Activated naive CD4-positive, alpha-beta T cell (primary cell): Measurements from ENCODE around the gene CFAP61.
"Not testable (repeated sequence)": the region's sequence is repeated elsewhere in the genome, so short reads cannot be mapped to it uniquely, and the experiment has no call there.

Experiments used
- DNase-seq, 4 experiments: peaks; one replicate each; lab custom pipeline; 2025; lab: John Stamatoyannopoulos, UW

CFAP61 gene

GRCh38 chr20:20235681-20236080 lies 183.3 kb downstream of the CFAP61 start:
- DNase-seq: no peak

- no peak for DNase-seq
Measured at GRCh38 chr20:20237093-20237959, 185.0 kb downstream of the CFAP61 start.

GRCh38 chr20:20241976-20242375 lies 189.6 kb downstream of the CFAP61 start:
- DNase-seq: no peak

- not testable (repeated sequence) for DNase-seq
Measured at GRCh38 chr20:20244384-20244783, 192.1 kb downstream of the CFAP61 start.

- no peak for DNase-seq
Measured at GRCh38 chr20:20246996-20247633, 194.8 kb downstream of the CFAP61 start.

GRCh38 chr20:20248620-20249200 lies 196.4 kb downstream of the CFAP61 start:
- no peak for DNase-seq

- no peak for DNase-seq
Measured at GRCh38 chr20:20251317-20251716, 199.0 kb downstream of the CFAP61 start.

GRCh38 chr20:20251836-20252235 lies 199.5 kb downstream of the CFAP61 start:
- DNase-seq: no peak

- DNase-seq: no peak
Measured at GRCh38 chr20:20253039-20253743, 200.9 kb downstream of the CFAP61 start.

GRCh38 chr20:20253744-20254330 lies 201.5 kb downstream of the CFAP61 start:
- no peak for DNase-seq

GRCh38 chr20:20255099-20255498 lies 202.8 kb downstream of the CFAP61 start:
- DNase-seq: no peak

GRCh38 chr20:20259533-20259932 lies 207.2 kb downstream of the CFAP61 start:
- no peak for DNase-seq

- DNase-seq: no peak
Measured at GRCh38 chr20:20261159-20261558, 208.8 kb downstream of the CFAP61 start.

GRCh38 chr20:20265210-20265609 lies 212.9 kb downstream of the CFAP61 start:
- DNase-seq: no peak

GRCh38 chr20:20266552-20266951 lies 214.2 kb downstream of the CFAP61 start:
- DNase-seq: no peak

- no peak for DNase-seq
Measured at GRCh38 chr20:20267685-20268370, 215.5 kb downstream of the CFAP61 start.

GRCh38 chr20:20271271-20271670 lies 218.9 kb downstream of the CFAP61 start:
- DNase-seq: no peak

GRCh38 chr20:20272686-20273085 lies 220.4 kb downstream of the CFAP61 start:
- DNase-seq: no peak

GRCh38 chr20:20273286-20273685 lies 221.0 kb downstream of the CFAP61 start:
- no peak for DNase-seq

GRCh38 chr20:20274821-20275220 lies 222.5 kb downstream of the CFAP61 start:
- DNase-seq: no peak

- DNase-seq: no peak
Measured at GRCh38 chr20:20275636-20276035, 223.3 kb downstream of the CFAP61 start.
